ENCODE measurements around the gene GSKIP.

GRCh38 chr14:96393071-96393691 is 29.9 kb downstream of the GSKIP start:
- TF ChIP-seq EZH2 (IDR thresholded peaks at IDR 0.05; ENCODE audit: low read length, missing control alignments) (no peak), CTCF (conservative IDR thresholded peaks at IDR 0.05 in 1 of 2, IDR thresholded peaks at IDR 0.05 in 1 of 2; ENCODE audit: low read depth in 1 of 2, low read length in 2 of 2) (no peak)

Data from fibroblast of lung (primary cell).